T-cell (primary cell): ENCODE measurements around the gene MIER2. TPM values are rescaled to one million over a fixed set of nuclear protein-coding genes. Genes with fewer than 3 reads are reported as not detected.
"Not testable (repeated sequence)": the region's sequence is repeated elsewhere in the genome, so short reads cannot be mapped to it uniquely, and the experiment has no call there.

Source experiments
- ATAC-seq, 4 experiments: fragments of 200-7000 bp in 3 of 4; fragments of 150-1000 bp in 1 of 4; cut with Tn5 transposase; replicated peaks in 1 of 4; 1 replicate in 3 of 4; 2 replicates in 1 of 4; pipeline ENCODE4 v1.10.0; 2021; ENCODE audit warnings: moderate library complexity in 3 of 4, mild to moderate bottlenecking in 2 of 4, moderate number of reproducible peaks in 1 of 4
- CTCF ChIA-PET, 2 donors: fragments of 300-600 bp; sonication (Branson Sonifier 250); formaldehyde crosslinking; loops; one replicate each; lab custom pipeline; 2022; ENCODE audit warnings: antibody characterized with exemption in 2 of 2; lab: Charles Lee
- POLR2A ChIA-PET, 2 donors: fragments of 300-600 bp; sonication (Branson Sonifier 250); formaldehyde crosslinking; loops; one replicate each; lab custom pipeline; 2022; ENCODE audit warnings: antibody characterized with exemption in 2 of 2; lab: Charles Lee
- DNase-seq, 35 experiments: peaks; one replicate each; pipeline versions ENCODE4 v3.0.0 to v3.0.0-alpha.2; 2013 to 2023
- H3K27ac ChIP-seq: one replicate; pipeline ENCODE4 v1.5.1; 2013; ENCODE audit warnings: low read length
- H3K27me3 ChIP-seq, 2 experiments: replicated peaks in 1 of 2; 1 replicate in 1 of 2; 2 replicates in 1 of 2; pipeline versions ENCODE4 v1.6.1 to v1.7.0; 2013; ENCODE audit warnings: low read length in 1 of 2, mixed read lengths in 1 of 2; ENCODE audit not compliant: control insufficient read depth in 2 of 2, insufficient read depth in 2 of 2; ENCODE audit errors: extremely low read depth in 1 of 2
- H3K36me3 ChIP-seq, 2 donors: 1 replicate in 1 of 2; 2 replicates in 1 of 2; pipeline versions ENCODE4 v1.6.1 to v1.7.0; 2013; ENCODE audit warnings: low read length in 1 of 2; ENCODE audit not compliant: control insufficient read depth in 2 of 2, insufficient read depth in 1 of 2; ENCODE audit errors: extremely low read depth in 1 of 2
- H3K4me1 ChIP-seq, 2 experiments: 1 replicate in 1 of 2; 2 replicates in 1 of 2; pipeline versions ENCODE4 v1.6.1 to v1.7.0; 2013; ENCODE audit warnings: low read length in 2 of 2, mixed read lengths in 1 of 2; ENCODE audit not compliant: insufficient read depth in 2 of 2, control insufficient read depth in 1 of 2; ENCODE audit errors: extremely low read depth in 1 of 2
- H3K4me3 ChIP-seq, 2 donors: 1 replicate in 1 of 2; 2 replicates in 1 of 2; pipeline versions ENCODE4 v1.5.1 to v1.7.0; 2013; ENCODE audit warnings: mild to moderate bottlenecking in 2 of 2, low read length in 1 of 2, moderate library complexity in 1 of 2; ENCODE audit not compliant: control insufficient read depth in 1 of 2; ENCODE audit errors: extremely low read depth in 1 of 2
- H3K9me3 ChIP-seq: 2 replicates; pipeline ENCODE4 v1.7.0; 2013
- H3K27ac Mint-ChIP-seq, 2 donors: one replicate each; pipeline ENCODE4 v1.8.0; 2020 to 2021; ENCODE audit warnings: mild to moderate bottlenecking in 2 of 2, mixed read lengths in 2 of 2
- H3K27me3 Mint-ChIP-seq, 2 donors: one replicate each; pipeline ENCODE4 v1.8.0; 2021 to 2022; ENCODE audit warnings: mixed read lengths in 2 of 2
- H3K36me3 Mint-ChIP-seq: one replicate; pipeline ENCODE4 v1.8.0; 2021; ENCODE audit warnings: mixed read lengths
- H3K4me1 Mint-ChIP-seq, 3 donors: one replicate each; pipeline ENCODE4 v1.8.0; 2020 to 2022; ENCODE audit warnings: mixed read lengths in 3 of 3, mild to moderate bottlenecking in 1 of 3
- H3K4me3 Mint-ChIP-seq, 3 donors: one replicate each; pipeline ENCODE4 v1.8.0; 2020 to 2022; ENCODE audit warnings: mild to moderate bottlenecking in 3 of 3, mixed read lengths in 3 of 3, moderate library complexity in 3 of 3
- H3K9me3 Mint-ChIP-seq, 3 donors: one replicate each; pipeline ENCODE4 v1.8.0; 2020 to 2022; ENCODE audit warnings: mixed read lengths in 3 of 3
- WGBS: methylation state at CpG from one replicate; pipeline ENCODE4 v1.1.5; 2013; ENCODE audit warnings: missing lambda C conversion rate; ENCODE audit not compliant: insufficient coverage; 5-methylcytosine and 5-hydroxymethylcytosine counted together
- total RNA-seq, 35 experiments: library from RNA in 6 of 35; stranded (reverse) in 6 of 35; fragments of 120-200 nt in 1 of 35; gene quantifications; one replicate each; pipeline versions ENCODE4 v1.2.1 to v1.2.4 and lab custom pipeline; 2013 to 2026

MIER2 gene
- total RNA-seq, 5 donors from 2014 or later (not counting 1 experiment from before 2014, with no cell fraction given): 13.1 to 23.2 (median 18.0) TPM

DNA sequence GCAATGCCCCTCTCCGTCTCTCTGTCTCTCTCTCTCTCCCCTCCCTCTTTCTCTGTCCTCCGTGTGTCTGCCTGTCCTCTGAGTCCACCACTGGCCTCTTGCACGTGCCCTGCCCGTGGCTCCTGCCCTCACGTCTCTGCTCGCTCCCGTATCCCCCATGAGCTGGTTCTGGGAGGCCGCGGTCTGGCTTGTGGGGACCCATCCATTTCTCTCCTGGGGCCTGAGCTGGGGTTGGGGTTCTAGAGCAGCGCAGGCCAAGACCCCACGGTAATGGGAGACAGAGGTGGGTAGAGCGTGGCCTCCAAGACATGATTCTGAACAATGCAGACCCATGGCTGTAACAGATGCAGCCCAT is 45.3 kb upstream of the MIER2 start:
- DNase-seq (no peak), ATAC-seq (no peak)
- Histone ChIP-seq H3K27ac (no peak overlapping the region), H3K36me3 (no peaks in the 10 kb centered on the region), H3K4me3 (no peak overlapping the region), H3K9me3 (no peaks in the 10 kb centered on the region), H3K27me3 (peaks cover 6 to 31% of the 10 kb centered on the region in 2 experiments), H3K4me1 (no peaks in the 10 kb centered on the region)
- Mint-ChIP-seq H3K9me3 (peaks cover 0 to 5% (median 5%) of the 10 kb centered on the region in 3 donors), H3K27me3 (peaks cover 24 to 32% of the 10 kb centered on the region in 2 donors), H3K36me3 (no peaks in the 10 kb centered on the region), H3K4me1 (peaks cover 0 to 8% (median 0%) of the 10 kb centered on the region in 3 donors), H3K27ac (no peak overlapping the region), H3K4me3 (no peak overlapping the region)
- POLR2A ChIA-PET: no interaction called here
- CTCF ChIA-PET: no interaction called here
- WGBS: 89% methylated on average over 11 of the region's 12 CpGs

DNA sequence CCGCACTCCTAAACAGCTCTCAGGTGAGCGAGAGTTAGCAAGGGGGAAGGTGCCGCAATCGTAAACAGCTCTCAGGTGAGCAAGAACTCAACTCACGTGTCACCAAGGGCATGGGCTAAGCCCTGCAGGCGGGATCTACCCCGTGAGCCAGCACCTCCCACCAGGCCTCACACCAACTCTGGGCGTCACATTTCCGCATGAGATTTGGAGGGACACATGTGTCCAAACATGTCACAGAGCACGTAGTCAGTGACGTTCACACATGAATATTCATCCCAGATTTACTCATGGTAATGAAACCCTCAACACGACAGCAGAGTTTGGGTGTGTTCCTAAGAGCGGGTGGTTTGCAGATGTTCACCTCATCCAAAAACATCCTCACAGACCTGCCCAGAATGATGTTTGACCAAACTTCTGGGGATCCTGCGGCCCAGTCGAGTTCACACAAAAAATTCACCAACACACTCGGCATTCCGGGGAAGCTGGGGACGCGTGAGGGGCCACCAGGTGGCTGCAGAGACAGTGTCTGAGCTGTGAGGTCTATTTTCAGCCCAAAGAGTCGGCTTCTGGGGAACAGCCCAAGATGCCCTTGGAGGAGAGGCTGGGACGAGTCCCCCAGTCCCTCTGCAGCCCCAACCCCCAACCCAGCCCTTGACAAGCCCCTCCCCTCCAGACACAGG is 44.8 kb upstream of the MIER2 start:
- DNase-seq (no peak), ATAC-seq (no peak)
- H3K36me3 ChIP-seq: no peaks in the 10 kb centered on the region
- no peaks in the 10 kb centered on the region for H3K9me3 ChIP-seq
- peaks cover 29 to 36% of the 10 kb centered on the region in 2 donors for H3K27me3 Mint-ChIP-seq
- no peak overlapping the region for H3K27ac Mint-ChIP-seq
- peaks cover 0 to under 1% of the 10 kb centered on the region in 2 experiments for H3K4me1 ChIP-seq
- POLR2A ChIA-PET: no interaction called here
- H3K27ac ChIP-seq: no peak overlapping the region
- no peak overlapping the region for H3K4me3 ChIP-seq
- 67% methylated on average over 11 of the region's 21 CpGs for WGBS
- H3K27me3 ChIP-seq: peaks cover 6 to 32% of the 10 kb centered on the region in 2 experiments
- peaks cover 0 to 8% (median 0%) of the 10 kb centered on the region in 3 donors for H3K4me1 Mint-ChIP-seq
- no peak overlapping the region for H3K4me3 Mint-ChIP-seq
- CTCF ChIA-PET: no interaction called here
- peaks cover 0 to 5% (median 5%) of the 10 kb centered on the region in 3 donors for H3K9me3 Mint-ChIP-seq
- H3K36me3 Mint-ChIP-seq: no peaks in the 10 kb centered on the region

DNA sequence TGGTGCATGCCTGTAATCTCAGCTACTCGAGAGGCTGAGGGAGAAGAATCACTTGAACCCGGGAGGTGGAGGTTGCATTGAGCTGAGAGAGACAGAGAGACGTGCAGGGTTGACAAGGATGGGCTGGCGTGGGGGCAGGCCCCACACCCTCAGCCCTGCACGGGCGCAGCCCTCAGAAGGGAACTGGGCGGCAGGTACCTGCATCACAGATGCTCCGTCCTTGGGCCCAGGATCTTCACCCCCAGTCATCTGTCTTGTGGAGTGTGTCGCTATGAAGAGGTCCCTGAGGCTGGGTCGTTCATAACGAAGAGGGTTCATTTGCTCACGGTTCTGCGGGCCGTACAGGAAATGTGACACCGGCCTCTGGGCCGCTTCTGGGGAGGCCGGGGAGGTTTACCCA is 44.1 kb upstream of the MIER2 start:
- no peak for DNase-seq
- peaks cover 0 to 12% (median 0%) of the 10 kb centered on the region in 3 donors for H3K4me1 Mint-ChIP-seq
- no peaks in the 10 kb centered on the region for H3K36me3 Mint-ChIP-seq
- H3K9me3 ChIP-seq: no peaks in the 10 kb centered on the region
- ChIA-PET CTCF (no interaction called here), POLR2A (no interaction called here)
- no peak overlapping the region for H3K27ac Mint-ChIP-seq
- H3K4me3 Mint-ChIP-seq: no peak overlapping the region
- H3K27me3 Mint-ChIP-seq: peaks cover 36 to 43% of the 10 kb centered on the region in 2 donors
- no peak overlapping the region for H3K27ac ChIP-seq
- WGBS: 75% methylated on average over 13 of the region's 17 CpGs
- H3K27me3 ChIP-seq: peaks cover 6 to 39% of the 10 kb centered on the region in 2 experiments
- H3K4me1 ChIP-seq: peaks cover 0 to 7% of the 10 kb centered on the region in 2 experiments
- peaks cover 0 to 5% (median 0%) of the 10 kb centered on the region in 3 donors for H3K9me3 Mint-ChIP-seq
- no peaks in the 10 kb centered on the region for H3K36me3 ChIP-seq
- H3K4me3 ChIP-seq: no peak overlapping the region
- ATAC-seq: no peak

DNA sequence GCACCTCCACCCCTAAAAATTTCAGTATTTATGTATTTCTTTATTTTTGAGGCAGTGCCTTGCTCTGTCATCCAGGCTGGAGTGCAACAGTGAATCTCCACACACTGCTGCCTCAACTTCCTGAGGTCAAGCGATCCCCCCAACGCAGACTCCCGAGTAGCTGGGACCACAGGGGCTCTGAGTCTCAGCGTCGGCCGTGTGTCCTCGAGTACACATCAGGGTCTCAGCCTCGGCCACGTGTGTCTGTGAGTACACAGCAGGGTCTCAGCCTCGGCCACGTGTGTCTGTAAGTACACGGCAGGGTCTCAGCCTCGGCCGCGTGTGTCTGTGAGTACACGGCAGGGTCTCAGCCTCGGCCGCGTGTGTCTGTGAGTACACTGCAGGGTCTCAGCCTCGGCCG is 43.2 kb upstream of the MIER2 start:
- CTCF ChIA-PET: no interaction called here
- no peak for ATAC-seq
- Mint-ChIP-seq H3K4me1 (peaks cover 5 to 13% (median 7%) of the 10 kb centered on the region in 3 donors), H3K4me3 (no peak overlapping the region), H3K9me3 (no peaks in the 10 kb centered on the region), H3K27me3 (peaks cover 42 to 50% of the 10 kb centered on the region in 2 donors), H3K36me3 (no peaks in the 10 kb centered on the region), H3K27ac (no peak overlapping the region)
- H3K4me1 ChIP-seq: peaks cover 0 to 11% of the 10 kb centered on the region in 2 experiments
- POLR2A ChIA-PET: no interaction called here
- no peak for DNase-seq
- no peak overlapping the region for H3K27ac ChIP-seq
- H3K36me3 ChIP-seq: no peaks in the 10 kb centered on the region
- WGBS: 83% methylated on average over 14 of the region's 21 CpGs
- H3K4me3 ChIP-seq: no peak overlapping the region
- H3K27me3 ChIP-seq: peaks cover 12 to 48% of the 10 kb centered on the region in 2 experiments
- H3K9me3 ChIP-seq: no peaks in the 10 kb centered on the region

DNA sequence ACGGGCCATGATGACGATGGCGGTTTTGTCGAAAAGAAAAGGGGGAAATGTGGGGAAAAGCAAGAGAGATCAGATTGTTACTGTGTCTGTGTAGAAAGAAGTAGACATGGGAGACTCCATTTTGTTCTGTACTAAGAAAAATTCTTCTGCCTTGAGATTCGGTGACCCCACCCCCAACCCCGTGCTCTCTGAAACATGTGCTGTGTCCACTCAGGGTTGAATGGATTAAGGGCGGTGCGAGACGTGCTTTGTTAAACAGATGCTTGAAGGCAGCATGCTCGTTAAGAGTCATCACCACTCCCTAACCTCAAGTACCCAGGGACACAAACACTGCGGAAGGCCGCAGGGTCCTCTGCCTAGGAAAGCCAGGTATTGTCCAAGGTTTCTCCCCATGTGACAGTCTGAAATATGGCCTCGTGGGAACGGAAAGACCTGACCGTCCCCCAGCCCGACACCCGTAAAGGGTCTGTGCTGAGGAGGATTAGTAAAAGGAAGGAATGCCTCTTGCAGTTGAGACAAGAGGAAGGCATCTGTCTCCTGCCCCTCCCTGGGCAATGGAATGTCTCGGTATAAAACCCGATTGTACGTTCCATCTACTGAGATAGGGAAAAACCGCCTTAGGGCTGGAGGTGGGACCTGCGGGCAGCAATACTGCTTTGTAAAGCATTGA is 42.2 kb upstream of the MIER2 start:
- WGBS: no CpG with 5 or more reads among the region's 22 CpGs
- H3K27me3 Mint-ChIP-seq: peaks cover 45 to 54% of the 10 kb centered on the region in 2 donors
- Histone ChIP-seq H3K27me3 (peaks cover 12 to 48% of the 10 kb centered on the region in 2 experiments), H3K4me1 (peaks cover 0 to 17% of the 10 kb centered on the region in 2 experiments)
- POLR2A ChIA-PET, H3K4me3 Mint-ChIP-seq, H3K36me3 Mint-ChIP-seq, H3K9me3 ChIP-seq, H3K27ac ChIP-seq, H3K36me3 ChIP-seq, H3K9me3 Mint-ChIP-seq, DNase-seq, H3K4me3 ChIP-seq, ATAC-seq, CTCF ChIA-PET: not testable (repeated sequence)
- peaks cover 8 to 17% (median 13%) of the 10 kb centered on the region in 3 donors for H3K4me1 Mint-ChIP-seq
- peak overlapping the region in 1 of 2 donors; percentile 39 for H3K27ac Mint-ChIP-seq

DNA sequence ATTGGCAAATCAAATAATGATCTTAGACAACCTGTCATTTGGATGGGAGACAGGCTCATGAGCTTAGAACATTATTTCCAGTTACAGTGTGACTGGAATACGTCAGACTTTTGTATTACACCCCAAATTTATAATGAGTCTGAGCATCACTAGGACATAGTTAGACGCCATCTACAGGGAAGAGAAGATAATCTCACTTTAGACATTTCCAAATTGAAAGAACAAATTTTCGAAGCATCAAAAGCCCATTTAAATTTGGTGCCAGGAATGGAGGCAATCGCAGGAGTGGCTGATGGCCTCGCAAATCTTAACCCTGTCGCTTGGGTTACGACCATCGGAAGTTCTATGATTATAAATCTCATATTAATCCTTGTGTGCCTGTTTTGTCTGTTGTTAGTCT is 41.6 kb upstream of the MIER2 start:
- H3K4me3 ChIP-seq, H3K36me3 ChIP-seq, POLR2A ChIA-PET, H3K27ac ChIP-seq, H3K9me3 Mint-ChIP-seq, H3K36me3 Mint-ChIP-seq, DNase-seq, H3K9me3 ChIP-seq, ATAC-seq, H3K4me3 Mint-ChIP-seq, CTCF ChIA-PET: not testable (repeated sequence)
- Histone ChIP-seq H3K27me3 (peaks cover 12 to 48% of the 10 kb centered on the region in 2 experiments), H3K4me1 (peaks cover 0 to 17% of the 10 kb centered on the region in 2 experiments)
- Mint-ChIP-seq H3K27me3 (peaks cover 45 to 54% of the 10 kb centered on the region in 2 donors), H3K27ac (peak overlapping the region in 1 of 2 donors; percentile 39), H3K4me1 (peaks cover 8 to 17% (median 13%) of the 10 kb centered on the region in 3 donors)
- WGBS: no CpG with 5 or more reads among the region's 8 CpGs
